CD14-positive monocyte (primary cell): Measurements from ENCODE around the gene COL4A1. TPM values are rescaled to one million over a fixed set of nuclear protein-coding genes. Genes with fewer than 3 reads are reported as not detected.

Source experiments
- DNase-seq, 3 donors: peaks; one replicate each; pipeline ENCODE4 v3.0.0-alpha.2; 2011 to 2022
- H2AFZ ChIP-seq: 2 replicates; pipeline ENCODE4 v1.6.0; 2012; ENCODE audit warnings: mild to moderate bottlenecking, low read depth, low read length, inconsistent platforms; ENCODE audit not compliant: insufficient read depth, poor library complexity, severe bottlenecking
- H3K27ac ChIP-seq, 2 donors: 1 replicate in 1 of 2; 2 replicates in 1 of 2; pipeline ENCODE4 v1.5.1; 2012 to 2013; ENCODE audit warnings: low read length in 2 of 2, control low read depth in 1 of 2, inconsistent platforms in 1 of 2, low read depth in 1 of 2, mild to moderate bottlenecking in 1 of 2
- H3K27me3 ChIP-seq, 2 donors: one replicate each; pipeline versions ENCODE4 v1.6.0 to v1.6.1; 2011 to 2013; ENCODE audit warnings: low read length in 2 of 2; ENCODE audit not compliant: control insufficient read depth in 2 of 2, insufficient read depth in 2 of 2
- H3K36me3 ChIP-seq, 2 donors: replicated peaks in 1 of 2; 1 replicate in 1 of 2; 2 replicates in 1 of 2; pipeline versions ENCODE4 v1.5.1 to v1.6.1; 2012 to 2013; ENCODE audit warnings: low read length in 2 of 2, control low read depth in 1 of 2, inconsistent platforms in 1 of 2, mild to moderate bottlenecking in 1 of 2; ENCODE audit not compliant: insufficient read depth in 2 of 2, control insufficient read depth in 1 of 2
- H3K4me1 ChIP-seq, 2 donors: 1 replicate in 1 of 2; 2 replicates in 1 of 2; pipeline versions ENCODE4 v1.5.1 to v1.6.1; 2012 to 2013; ENCODE audit warnings: low read length in 2 of 2, control low read depth in 1 of 2, inconsistent platforms in 1 of 2, mild to moderate bottlenecking in 1 of 2, moderate library complexity in 1 of 2; ENCODE audit not compliant: insufficient read depth in 2 of 2, control insufficient read depth in 1 of 2
- H3K4me2 ChIP-seq: replicated peaks from 2 replicates; pipeline ENCODE3; 2012; ENCODE audit warnings: low read length, moderate library complexity, mild to moderate bottlenecking; ENCODE audit not compliant: poor library complexity, severe bottlenecking; ENCODE audit errors: extremely low read depth
- H3K4me3 ChIP-seq, 3 experiments: fragments of 200-600 bp in 1 of 3; sonication (generic) in 1 of 3; replicated peaks in 1 of 3; 1 replicate in 2 of 3; 2 replicates in 1 of 3; pipeline ENCODE4 v1.5.1; 2011 to 2013; ENCODE audit warnings: low read length in 3 of 3, mild to moderate bottlenecking in 3 of 3, control low read depth in 2 of 3, low read depth in 2 of 3, inconsistent platforms in 1 of 3, moderate library complexity in 1 of 3
- H3K79me2 ChIP-seq: 2 replicates; pipeline ENCODE4 v1.6.0; 2012; ENCODE audit warnings: mild to moderate bottlenecking, control low read depth, inconsistent platforms, low read length, moderate library complexity; ENCODE audit not compliant: insufficient read depth
- H3K9ac ChIP-seq: 2 replicates; pipeline ENCODE4 v1.6.0; 2017; ENCODE audit warnings: low read length, mild to moderate bottlenecking; ENCODE audit not compliant: insufficient read depth, poor library complexity, severe bottlenecking
- H3K9me3 ChIP-seq, 2 donors: replicated peaks in 1 of 2; 1 replicate in 1 of 2; 2 replicates in 1 of 2; pipeline versions ENCODE4 v1.5.1 to v1.6.1; 2012 to 2013; ENCODE audit warnings: low read length in 2 of 2, control low read depth in 1 of 2; ENCODE audit not compliant: control insufficient read depth in 1 of 2, insufficient read depth in 1 of 2
- H4K20me1 ChIP-seq: 2 replicates; pipeline ENCODE4 v1.6.0; 2012; ENCODE audit warnings: mild to moderate bottlenecking, low read length, control low read depth, moderate library complexity; ENCODE audit not compliant: insufficient read depth
- H3K27ac Mint-ChIP-seq, 7 donors: one replicate each; pipeline ENCODE4 v1.8.0; 2020; ENCODE audit warnings: mild to moderate bottlenecking in 7 of 7, mixed read lengths in 7 of 7, moderate library complexity in 6 of 7, inconsistent platforms in 2 of 7
- H3K27me3 Mint-ChIP-seq, 3 donors: one replicate each; pipeline ENCODE4 v1.8.0; 2021 to 2022; ENCODE audit warnings: low read depth in 3 of 3, mild to moderate bottlenecking in 3 of 3, mixed read lengths in 3 of 3, moderate library complexity in 3 of 3, inconsistent platforms in 1 of 3
- H3K36me3 Mint-ChIP-seq, 2 donors: one replicate each; pipeline ENCODE4 v1.8.0; 2020; ENCODE audit warnings: mixed read lengths in 2 of 2, inconsistent platforms in 1 of 2, mild to moderate bottlenecking in 1 of 2
- H3K4me1 Mint-ChIP-seq: one replicate; pipeline ENCODE4 v1.8.0; 2020; ENCODE audit warnings: mild to moderate bottlenecking, mixed read lengths
- H3K4me3 Mint-ChIP-seq, 2 donors: one replicate each; pipeline ENCODE4 v1.8.0; 2020; ENCODE audit warnings: mild to moderate bottlenecking in 2 of 2, mixed read lengths in 2 of 2, moderate library complexity in 1 of 2
- H3K9me3 Mint-ChIP-seq, 7 donors: one replicate each; pipeline ENCODE4 v1.8.0; 2020 to 2022; ENCODE audit warnings: mixed read lengths in 7 of 7, mild to moderate bottlenecking in 6 of 7, moderate library complexity in 6 of 7, inconsistent platforms in 2 of 7
- CTCF ChIP-seq: fragments of 200-600 bp; IDR thresholded peaks from one replicate; pipeline ENCODE4 v1.8.0; 2022; ENCODE audit warnings: antibody characterized with exemption, mild to moderate bottlenecking
- WGBS: methylation state at CpG from one replicate; pipeline ENCODE4 v1.1.5; 2013; ENCODE audit warnings: missing lambda C conversion rate; ENCODE audit not compliant: insufficient coverage; 5-methylcytosine and 5-hydroxymethylcytosine counted together
- intact Hi-C, 2 donors: fragments of 100-400 bp; cut with micrococcal nuclease; formaldehyde crosslinking; loops; one replicate each; pipeline versions ENCODE4 v1.15.0 to v1.15.1; 2023
- polyA plus RNA-seq, 3 donors: library from polyadenylated mRNA; depleted of rRNA in 1 of 3; unstranded in 2 of 3; stranded (reverse) in 1 of 3; fragments of 300-500 nt in 2 of 3; fragments of >200 nt in 1 of 3; fragmentation: Illumina TruSeq in 2 of 3; gene quantifications; 1 replicate in 2 of 3; 2 replicates in 1 of 3; pipeline ENCODE4 v1.2.3, GENCODE V29; 2012 to 2021

The COL4A1 gene
- polyA plus RNA-seq, 3 donors = 0.16 to 0.25 TPM; not detected in 1

GRCh38 chr13:110336108-110336507, 29.2 kb upstream of the COL4A1 start:
- intact Hi-C loops = no loop called here
- Histone ChIP-seq H3K9me3 (no peaks in the 10 kb centered on the region), H3K79me2 (no peaks in the 10 kb centered on the region), H3K27me3 (peaks cover 6 to 20% of the 10 kb centered on the region in 2 donors), H3K36me3 (no peaks in the 10 kb centered on the region), H2AFZ (no peak overlapping the region), H3K4me3 (no peak overlapping the region), H3K9ac (no peak overlapping the region), H4K20me1 (no peaks in the 10 kb centered on the region), H3K4me2 (no peak overlapping the region), H3K4me1 (peaks cover 8% of the 10 kb centered on the region in 2 donors), H3K27ac (no peak overlapping the region)
- Mint-ChIP-seq H3K27me3 (peaks cover 23 to 39% (median 31%) of the 10 kb centered on the region in 3 donors), H3K9me3 (peaks cover 0 to 10% (median 3%) of the 10 kb centered on the region in 7 donors), H3K4me1 (peaks cover 10% of the 10 kb centered on the region), H3K27ac (no peak overlapping the region), H3K36me3 (no peaks in the 10 kb centered on the region), H3K4me3 (no peak overlapping the region)
- DNase-seq = no peak
- no peak for TF ChIP-seq CTCF
- WGBS = 94% methylated on average over 5 of the region's 9 CpGs

DNA sequence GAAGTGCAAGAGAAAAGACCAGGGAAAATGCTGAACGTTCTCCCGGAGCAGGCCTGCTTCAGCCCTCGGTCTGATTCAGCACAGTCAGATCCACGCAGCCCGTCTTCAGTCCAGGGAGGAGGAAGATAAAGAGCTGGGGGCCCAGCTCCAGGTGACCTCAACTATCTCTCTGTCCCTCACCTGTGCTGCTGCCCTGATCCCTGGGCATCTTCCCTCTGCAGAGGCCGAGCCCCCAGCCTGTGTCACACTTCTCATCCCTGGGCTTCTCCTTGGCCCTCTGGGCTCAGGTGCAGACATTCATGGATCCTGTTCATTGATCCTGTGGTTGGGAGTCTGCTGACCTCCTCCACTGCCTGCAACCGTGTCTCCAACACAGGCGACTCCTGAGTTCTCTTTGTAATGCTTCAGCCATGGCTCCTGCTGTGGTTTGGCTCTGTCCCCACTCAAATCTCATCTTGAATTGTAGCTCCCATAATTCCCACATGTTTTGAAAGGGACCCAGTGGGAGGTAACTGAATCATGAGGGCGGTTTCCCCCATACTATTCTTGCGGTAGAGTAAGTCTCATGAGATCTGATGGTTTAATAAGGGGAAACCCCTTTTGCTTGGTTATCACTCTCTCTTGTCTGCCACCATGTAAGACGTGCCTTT, 28.0 kb upstream of the COL4A1 start:
- no peak for DNase-seq
- H3K9me3 Mint-ChIP-seq = peaks cover 0 to 3% (median 0%) of the 10 kb centered on the region in 7 donors
- no peaks in the 10 kb centered on the region for H4K20me1 ChIP-seq
- H3K9me3 ChIP-seq = no peaks in the 10 kb centered on the region
- no peak overlapping the region for H3K27ac Mint-ChIP-seq
- H3K27ac ChIP-seq = no peak overlapping the region
- no peak overlapping the region for H3K4me2 ChIP-seq
- H3K4me1 ChIP-seq = no peaks in the 10 kb centered on the region
- H3K36me3 ChIP-seq = no peaks in the 10 kb centered on the region
- WGBS = 91% methylated on average over 6 of the region's 11 CpGs
- no peak overlapping the region for H3K4me3 Mint-ChIP-seq
- no peak overlapping the region for H3K9ac ChIP-seq
- H3K36me3 Mint-ChIP-seq = no peaks in the 10 kb centered on the region
- no peak overlapping the region for H3K4me3 ChIP-seq
- intact Hi-C loops = no loop called here
- H3K4me1 Mint-ChIP-seq = no peaks in the 10 kb centered on the region
- H3K27me3 ChIP-seq = peaks cover 2 to 10% of the 10 kb centered on the region in 2 donors
- no peak for TF ChIP-seq CTCF
- H3K27me3 Mint-ChIP-seq = peaks cover 12 to 28% (median 23%) of the 10 kb centered on the region in 3 donors
- H2AFZ ChIP-seq = no peak overlapping the region
- H3K79me2 ChIP-seq = no peaks in the 10 kb centered on the region
